NCI-H1436 (cell line): ENCODE measurements around the gene COL12A1.

Experiments used
- DNase-seq: peaks from one replicate; lab custom pipeline; 2025; lab: John Stamatoyannopoulos, UW

The COL12A1 gene

DNA sequence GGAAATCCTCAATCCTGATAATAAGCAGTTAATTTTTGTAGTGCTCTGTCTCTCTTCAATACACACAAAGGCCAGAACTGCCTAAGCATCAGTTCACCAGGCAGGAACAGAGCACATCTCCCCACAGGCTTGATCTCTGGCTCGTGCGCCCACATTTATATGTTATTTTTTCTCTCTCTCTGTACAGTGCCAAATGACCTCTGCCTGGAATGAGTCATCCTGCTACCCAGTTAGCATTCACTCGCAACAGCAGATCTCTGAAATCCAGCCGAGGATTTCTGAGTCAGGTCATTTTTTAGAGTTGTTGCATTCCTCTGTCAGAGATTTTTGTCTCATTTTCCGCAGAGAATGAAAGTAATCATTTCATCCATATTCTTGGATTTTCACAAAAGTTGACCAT is 107.1 kb downstream of the COL12A1 start:
- DNase-seq = no peak

GRCh38 chr6:75096966-75097365 is 108.9 kb downstream of the COL12A1 start:
- DNase-seq = no peak

GRCh38 chr6:75094614-75095200 is 111.1 kb downstream of the COL12A1 start:
- DNase-seq = no peak

GRCh38 chr6:75091467-75092190 is 114.2 kb downstream of the COL12A1 start:
- no peak for DNase-seq

GRCh38 chr6:75090576-75090975 is 115.3 kb downstream of the COL12A1 start:
- no peak for DNase-seq

DNA sequence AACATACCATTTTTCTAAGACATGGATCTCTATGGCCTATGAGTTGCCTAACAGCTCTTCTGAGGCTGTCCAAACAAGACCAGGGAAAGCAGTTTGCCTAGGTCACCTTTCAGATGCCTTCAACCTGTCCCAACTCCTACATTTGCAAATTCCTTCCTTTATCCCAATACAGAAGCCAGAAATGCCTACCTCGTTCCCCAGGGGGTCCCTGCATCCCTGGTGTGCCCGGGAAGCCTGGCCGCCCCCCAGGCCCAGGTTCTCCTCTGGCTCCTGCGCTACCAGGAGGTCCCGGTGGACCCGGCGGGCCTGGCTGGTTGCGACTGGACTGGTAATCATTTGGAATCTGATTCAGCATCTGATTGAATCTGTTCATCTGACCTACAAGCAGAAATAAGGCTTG is 115.9 kb downstream of the COL12A1 start:
- no peak for DNase-seq

GRCh38 chr6:75089151-75089897 is 116.5 kb downstream of the COL12A1 start:
- DNase-seq = no peak

- no peak for DNase-seq
Observed at GRCh38 chr6:75085931-75086635, 119.8 kb downstream of the COL12A1 start.

DNA sequence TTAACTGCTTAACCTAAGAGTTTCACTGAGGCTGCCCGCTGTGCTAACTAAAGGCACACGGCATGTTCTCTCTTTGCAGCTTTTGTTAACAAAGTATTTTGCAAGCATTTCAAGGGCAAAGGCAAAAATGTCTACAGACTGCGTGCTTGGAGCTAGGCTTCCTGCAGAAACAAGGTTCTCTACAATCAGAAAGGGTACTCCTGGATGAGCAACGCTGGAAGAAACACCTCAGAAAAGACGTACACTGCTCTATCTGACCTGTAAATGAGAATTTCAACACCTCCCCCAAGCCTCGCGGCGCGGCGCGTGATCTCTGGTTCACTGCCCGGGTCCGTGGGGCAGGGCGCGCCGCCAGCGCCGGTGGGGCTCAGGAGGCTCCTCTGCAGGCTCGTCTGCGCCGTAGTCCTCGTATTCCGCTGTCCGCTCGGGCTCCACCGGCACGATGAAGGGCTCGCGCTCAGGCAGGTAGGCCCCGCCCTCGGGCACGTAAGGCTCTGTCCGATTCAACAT is 120.9 kb downstream of the COL12A1 start:
- DNase-seq = no peak

DNA sequence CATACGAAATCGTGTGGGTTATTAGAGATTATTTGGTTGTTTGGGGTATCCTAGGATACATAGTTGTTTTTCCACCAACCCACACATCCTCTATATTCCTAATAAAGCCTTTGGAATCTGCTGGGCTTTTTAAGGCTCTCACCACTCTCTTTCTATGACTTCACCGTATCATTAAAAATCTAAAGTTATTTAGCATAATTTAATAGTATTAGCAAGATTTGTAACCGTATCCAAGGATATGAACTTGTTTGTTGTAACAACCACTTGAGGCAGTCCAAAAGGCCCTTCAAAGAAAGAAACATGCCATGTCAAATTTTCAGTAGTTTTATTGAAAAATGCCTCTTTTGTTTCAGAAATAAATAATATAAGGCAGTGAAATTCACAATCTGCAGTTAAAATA is 121.8 kb downstream of the COL12A1 start:
- DNase-seq = no peak

DNA sequence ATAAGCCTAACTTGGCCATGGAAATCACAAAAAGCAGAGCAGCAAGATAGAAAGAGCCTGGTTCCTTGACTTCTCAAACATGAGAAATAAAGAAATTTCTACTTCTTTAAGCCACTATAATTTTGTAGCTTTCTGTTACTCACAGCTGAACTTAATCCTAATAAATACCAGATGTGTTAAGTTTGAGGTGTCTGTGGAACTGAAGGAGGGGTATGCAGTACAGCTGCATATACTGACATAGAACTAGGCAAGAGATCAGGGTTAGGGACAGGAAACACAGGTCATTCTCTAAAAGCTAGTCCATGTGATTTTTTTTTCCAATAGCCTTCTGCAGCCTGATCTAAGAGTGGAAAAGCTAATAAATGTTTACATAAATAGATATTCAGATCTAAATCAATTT is 123.9 kb downstream of the COL12A1 start:
- DNase-seq = no peak

DNA sequence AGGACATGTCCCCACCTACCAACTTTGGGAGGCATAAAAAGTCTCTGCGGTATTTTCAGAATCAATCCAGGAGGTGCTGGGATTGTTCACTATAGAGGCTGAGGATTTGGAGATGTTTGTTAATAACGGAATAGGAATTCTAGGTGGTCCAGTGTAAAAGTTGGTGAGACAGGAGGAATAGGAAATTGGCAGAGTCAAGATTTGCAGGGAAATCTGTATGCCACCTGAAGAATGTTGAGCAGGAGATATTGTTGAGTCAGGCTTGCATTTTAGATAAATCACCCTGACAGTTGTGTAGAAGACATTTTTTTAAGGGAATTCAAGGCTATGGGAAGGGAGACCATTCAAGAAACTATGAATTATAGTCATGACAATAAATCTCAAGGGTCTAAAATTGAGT is 124.8 kb downstream of the COL12A1 start:
- no peak for DNase-seq

- DNase-seq = no peak
Observed at GRCh38 chr6:75079589-75079988, 126.3 kb downstream of the COL12A1 start.

DNA sequence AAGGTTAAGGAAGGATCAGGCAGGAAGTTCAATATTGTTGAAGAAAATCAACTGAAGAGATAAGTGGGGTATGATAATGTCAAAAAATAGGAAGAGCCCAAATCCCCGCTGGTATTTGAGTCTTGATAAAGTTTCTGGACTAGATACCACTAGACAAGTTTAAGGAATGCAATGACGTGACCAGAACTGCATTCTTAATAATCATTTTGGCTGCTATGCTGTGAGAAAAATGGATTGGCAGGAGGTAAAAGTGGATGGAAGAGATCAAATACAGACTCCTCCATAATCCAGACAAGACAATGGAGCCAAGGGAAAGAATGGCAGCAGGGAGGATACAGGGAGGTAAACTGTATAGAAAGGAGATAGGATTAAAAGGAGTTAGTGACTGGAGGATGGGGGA is 128.2 kb downstream of the COL12A1 start:
- no peak for DNase-seq

DNA sequence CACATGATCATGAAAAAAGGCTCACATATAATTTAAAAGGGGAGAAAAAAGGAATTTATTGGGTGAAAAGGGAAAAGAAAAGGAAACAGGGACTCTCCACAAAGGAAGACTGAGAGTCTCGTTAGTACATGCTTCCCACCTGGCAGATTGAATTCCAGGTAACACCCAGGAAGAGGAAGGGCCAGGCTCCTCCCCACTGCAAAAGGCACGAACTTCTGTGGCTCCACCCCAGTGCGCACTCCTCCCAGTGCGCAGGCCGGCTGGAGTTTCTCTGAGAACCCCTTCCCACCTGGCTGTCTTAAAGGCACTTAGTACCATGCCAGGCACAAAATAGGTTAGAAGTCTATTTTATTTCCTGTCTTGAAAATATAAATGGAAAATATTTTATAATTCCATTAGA is 129.8 kb downstream of the COL12A1 start:
- DNase-seq = no peak

GRCh38 chr6:75070244-75070643 is 135.6 kb downstream of the COL12A1 start:
- DNase-seq = no peak

DNA sequence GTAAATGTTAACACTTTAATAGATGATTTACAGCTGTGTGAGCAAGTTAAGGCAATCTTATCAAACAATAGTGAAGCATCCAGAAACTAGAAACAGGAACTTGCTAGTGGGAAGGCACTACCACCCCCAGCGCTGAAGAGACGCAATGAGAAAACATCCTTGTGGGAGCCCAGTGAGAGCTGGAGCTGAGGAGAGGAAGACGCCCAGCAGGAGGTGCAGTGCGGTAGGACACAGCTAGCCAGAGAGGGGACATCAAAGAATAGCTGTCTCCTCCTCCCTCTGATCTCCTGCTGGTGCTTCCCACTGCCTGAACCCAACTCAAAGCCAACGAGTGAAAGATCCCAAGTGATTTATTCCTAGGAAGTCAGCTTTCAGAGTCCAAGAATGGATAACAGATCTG is 140.3 kb downstream of the COL12A1 start:
- DNase-seq = no peak

DNA sequence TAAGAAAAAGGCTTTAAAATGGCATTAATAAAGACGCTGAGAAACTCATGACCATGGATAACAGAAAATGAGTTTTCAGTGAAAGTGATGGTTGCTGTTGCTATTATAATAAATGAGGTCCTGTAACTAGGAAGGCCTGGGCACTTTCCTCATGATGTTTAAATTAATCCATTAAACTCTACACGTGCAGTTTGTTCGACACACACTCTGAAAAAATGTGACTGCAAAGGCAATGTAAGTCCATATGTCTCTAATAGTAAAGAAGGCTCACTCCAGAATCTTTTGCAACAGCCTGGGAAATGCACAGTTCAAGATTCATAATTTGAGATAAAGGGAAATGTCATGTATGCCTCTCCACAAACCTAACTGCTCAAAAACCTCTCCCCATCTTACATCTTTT is 153.4 kb downstream of the COL12A1 start:
- no peak for DNase-seq

- no peak for DNase-seq
Observed at GRCh38 chr6:75049308-75049707, 156.5 kb downstream of the COL12A1 start.

DNA sequence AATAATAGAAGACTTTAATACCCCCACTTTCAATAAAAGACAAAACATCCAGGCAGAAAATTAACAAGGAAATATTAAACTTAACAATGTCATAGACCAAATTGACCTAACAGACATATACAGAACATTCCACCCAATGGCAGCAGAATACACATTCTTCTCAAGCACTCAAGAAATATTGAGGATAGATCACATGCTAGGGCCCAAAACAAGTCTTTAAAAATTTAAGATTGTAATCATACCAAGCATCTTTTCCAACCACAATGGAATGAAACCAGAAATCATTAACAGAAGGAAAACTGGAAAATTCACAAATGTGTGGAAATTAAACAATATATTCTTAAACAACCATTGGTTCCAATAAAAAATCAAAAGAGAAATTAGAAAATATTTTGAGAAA is 161.0 kb downstream of the COL12A1 start:
- no peak for DNase-seq

DNA sequence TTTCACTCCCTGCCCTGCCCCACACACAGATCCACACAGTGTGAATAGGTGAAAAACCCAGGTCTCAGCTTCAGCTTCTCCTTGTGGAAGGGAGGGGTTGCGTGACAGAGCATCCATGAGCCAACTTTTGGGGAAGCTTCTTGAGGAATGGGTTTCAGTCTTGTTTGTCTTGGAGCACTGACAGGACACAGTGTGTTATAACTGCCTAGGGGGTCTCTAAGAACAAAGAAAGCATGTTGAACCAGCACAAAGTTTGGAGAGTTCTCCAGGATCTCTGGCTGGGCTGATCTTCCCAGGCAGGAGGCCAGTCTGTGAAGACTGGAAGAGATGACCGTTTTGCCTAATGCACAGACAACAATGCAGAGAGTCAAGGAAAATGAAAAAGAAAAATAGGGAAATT is 164.5 kb downstream of the COL12A1 start:
- DNase-seq = no peak
